ENCODE results near the gene UNC93B1. TPM values are rescaled to one million over a fixed set of nuclear protein-coding genes. Genes with fewer than 3 reads are reported as not detected.

UNC93B1 gene
- total and polyA plus RNA-seq, 2 of the 13 experiments (the other 11 are each of a cell fraction or from before 2014, with no cell fraction given) = 8.8 to 18.9 TPM

- peak; percentile 57 for TF ChIP-seq ZHX1 (CRISPR knock-in tag; IDR thresholded peaks at IDR 0.05; ENCODE audit: low read depth)
- no peak for TF ChIP-seq FOXM1 (CRISPR knock-in tag; IDR thresholded peaks at IDR 0.05)
- 0 out of 2 replicates have a peak, but pooled peaks have one; percentile 25 for TF ChIP-seq TOPORS (CRISPR knock-in tag; IDR thresholded peaks at IDR 0.05)
- peak; percentile 74 for TF ChIP-seq GATAD1 (CRISPR knock-in tag; IDR thresholded peaks at IDR 0.05)
- TF ChIP-seq EZH2 (conservative IDR thresholded peaks at IDR 0.05; ENCODE audit: low read depth, low read length) = no peak
- TF ChIP-seq, protein P1, sequence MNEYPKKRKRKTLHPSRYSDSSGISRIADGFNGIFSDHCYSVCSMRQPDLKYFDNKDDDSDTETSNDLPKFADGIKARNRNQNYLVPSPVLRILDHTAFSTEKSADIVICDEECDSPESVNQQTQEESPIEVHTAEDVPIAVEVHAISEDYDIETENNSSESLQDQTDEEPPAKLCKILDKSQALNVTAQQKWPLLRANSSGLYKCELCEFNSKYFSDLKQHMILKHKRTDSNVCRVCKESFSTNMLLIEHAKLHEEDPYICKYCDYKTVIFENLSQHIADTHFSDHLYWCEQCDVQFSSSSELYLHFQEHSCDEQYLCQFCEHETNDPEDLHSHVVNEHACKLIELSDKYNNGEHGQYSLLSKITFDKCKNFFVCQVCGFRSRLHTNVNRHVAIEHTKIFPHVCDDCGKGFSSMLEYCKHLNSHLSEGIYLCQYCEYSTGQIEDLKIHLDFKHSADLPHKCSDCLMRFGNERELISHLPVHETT (CRISPR knock-in tag; conservative IDR thresholded peaks at IDR 0.05) = 0 out of 2 replicates have a peak, but pooled peaks have one; percentile 42
- 0 out of 2 replicates have a peak, but pooled peaks have one; percentile 85 for TF ChIP-seq BRCA1 (CRISPR knock-in tag; IDR thresholded peaks at IDR 0.05)
- TF ChIP-seq, protein P2, sequence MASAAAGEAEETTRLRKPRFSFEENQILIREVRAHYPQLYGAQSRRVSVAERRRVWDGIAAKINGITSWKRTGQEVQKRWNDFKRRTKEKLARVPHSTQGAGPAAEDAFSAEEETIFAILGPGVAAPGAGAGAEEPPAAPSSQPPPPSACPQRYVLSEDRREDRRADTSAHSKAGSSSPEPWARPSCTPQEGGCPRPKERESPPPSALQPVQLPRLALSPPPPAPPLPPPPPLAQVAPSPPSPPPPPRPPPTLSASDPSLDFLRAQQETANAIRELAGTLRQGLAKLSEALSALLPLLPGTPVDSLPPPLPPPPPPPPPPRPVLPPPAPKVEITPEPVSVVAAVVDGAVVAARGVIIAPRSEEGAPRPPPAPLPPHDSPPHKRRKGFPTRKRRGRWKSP (CRISPR knock-in tag; IDR thresholded peaks at IDR 0.05) = peak; percentile 85
- TF ChIP-seq, protein P3, sequence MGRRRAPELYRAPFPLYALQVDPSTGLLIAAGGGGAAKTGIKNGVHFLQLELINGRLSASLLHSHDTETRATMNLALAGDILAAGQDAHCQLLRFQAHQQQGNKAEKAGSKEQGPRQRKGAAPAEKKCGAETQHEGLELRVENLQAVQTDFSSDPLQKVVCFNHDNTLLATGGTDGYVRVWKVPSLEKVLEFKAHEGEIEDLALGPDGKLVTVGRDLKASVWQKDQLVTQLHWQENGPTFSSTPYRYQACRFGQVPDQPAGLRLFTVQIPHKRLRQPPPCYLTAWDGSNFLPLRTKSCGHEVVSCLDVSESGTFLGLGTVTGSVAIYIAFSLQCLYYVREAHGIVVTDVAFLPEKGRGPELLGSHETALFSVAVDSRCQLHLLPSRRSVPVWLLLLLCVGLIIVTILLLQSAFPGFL (CRISPR knock-in tag; IDR thresholded peaks at IDR 0.05) = no peak
- TF ChIP-seq ZBTB33 (CRISPR knock-in tag; IDR thresholded peaks at IDR 0.05) = peak; percentile 60; the same call in 1 of the 2 replicates
- TF ChIP-seq, protein P4, sequence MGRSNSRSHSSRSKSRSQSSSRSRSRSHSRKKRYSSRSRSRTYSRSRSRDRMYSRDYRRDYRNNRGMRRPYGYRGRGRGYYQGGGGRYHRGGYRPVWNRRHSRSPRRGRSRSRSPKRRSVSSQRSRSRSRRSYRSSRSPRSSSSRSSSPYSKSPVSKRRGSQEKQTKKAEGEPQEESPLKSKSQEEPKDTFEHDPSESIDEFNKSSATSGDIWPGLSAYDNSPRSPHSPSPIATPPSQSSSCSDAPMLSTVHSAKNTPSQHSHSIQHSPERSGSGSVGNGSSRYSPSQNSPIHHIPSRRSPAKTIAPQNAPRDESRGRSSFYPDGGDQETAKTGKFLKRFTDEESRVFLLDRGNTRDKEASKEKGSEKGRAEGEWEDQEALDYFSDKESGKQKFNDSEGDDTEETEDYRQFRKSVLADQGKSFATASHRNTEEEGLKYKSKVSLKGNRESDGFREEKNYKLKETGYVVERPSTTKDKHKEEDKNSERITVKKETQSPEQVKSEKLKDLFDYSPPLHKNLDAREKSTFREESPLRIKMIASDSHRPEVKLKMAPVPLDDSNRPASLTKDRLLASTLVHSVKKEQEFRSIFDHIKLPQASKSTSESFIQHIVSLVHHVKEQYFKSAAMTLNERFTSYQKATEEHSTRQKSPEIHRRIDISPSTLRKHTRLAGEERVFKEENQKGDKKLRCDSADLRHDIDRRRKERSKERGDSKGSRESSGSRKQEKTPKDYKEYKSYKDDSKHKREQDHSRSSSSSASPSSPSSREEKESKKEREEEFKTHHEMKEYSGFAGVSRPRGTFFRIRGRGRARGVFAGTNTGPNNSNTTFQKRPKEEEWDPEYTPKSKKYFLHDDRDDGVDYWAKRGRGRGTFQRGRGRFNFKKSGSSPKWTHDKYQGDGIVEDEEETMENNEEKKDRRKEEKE (IDR thresholded peaks at IDR 0.05) = no peak
- no peak for TF ChIP-seq ZFP36L2 (CRISPR knock-in tag; IDR thresholded peaks at IDR 0.05)
- TF ChIP-seq ZNF614 (CRISPR knock-in tag; IDR thresholded peaks at IDR 0.05; ENCODE audit: borderline replicate concordance) = peak; percentile 88; the same call in 1 of the 2 replicates
- peak; percentile 57; the same call in 1 of the 2 replicates for TF ChIP-seq ZNF652 (CRISPR knock-in tag; IDR thresholded peaks at IDR 0.05; ENCODE audit: borderline replicate concordance, low read depth)
- TF ChIP-seq GRHL1 (CRISPR knock-in tag; conservative IDR thresholded peaks at IDR 0.05) = no peak
- TF ChIP-seq KAT2B (IDR thresholded peaks at IDR 0.05; ENCODE audit: borderline replicate concordance, low read depth, low read length) = no peak
These were observed 34.4 kb upstream of the UNC93B1 start (continued) for GRCh38 chr11:68038226-68038717.
